ENCODE measurements around the gene VAMP2. TPM values are rescaled to one million over a fixed set of nuclear protein-coding genes. Genes with fewer than 3 reads are reported as not detected.
A peak's percentile ranks its signal among the peaks of the same experiment; 100 is the strongest.

VAMP2 gene
- total and polyA plus RNA-seq, 9 of the 15 experiments (the other 6 are each of a cell fraction or from before 2014, with no cell fraction given), result 2.3 to 31.8 (median 6.0) TPM

DNA sequence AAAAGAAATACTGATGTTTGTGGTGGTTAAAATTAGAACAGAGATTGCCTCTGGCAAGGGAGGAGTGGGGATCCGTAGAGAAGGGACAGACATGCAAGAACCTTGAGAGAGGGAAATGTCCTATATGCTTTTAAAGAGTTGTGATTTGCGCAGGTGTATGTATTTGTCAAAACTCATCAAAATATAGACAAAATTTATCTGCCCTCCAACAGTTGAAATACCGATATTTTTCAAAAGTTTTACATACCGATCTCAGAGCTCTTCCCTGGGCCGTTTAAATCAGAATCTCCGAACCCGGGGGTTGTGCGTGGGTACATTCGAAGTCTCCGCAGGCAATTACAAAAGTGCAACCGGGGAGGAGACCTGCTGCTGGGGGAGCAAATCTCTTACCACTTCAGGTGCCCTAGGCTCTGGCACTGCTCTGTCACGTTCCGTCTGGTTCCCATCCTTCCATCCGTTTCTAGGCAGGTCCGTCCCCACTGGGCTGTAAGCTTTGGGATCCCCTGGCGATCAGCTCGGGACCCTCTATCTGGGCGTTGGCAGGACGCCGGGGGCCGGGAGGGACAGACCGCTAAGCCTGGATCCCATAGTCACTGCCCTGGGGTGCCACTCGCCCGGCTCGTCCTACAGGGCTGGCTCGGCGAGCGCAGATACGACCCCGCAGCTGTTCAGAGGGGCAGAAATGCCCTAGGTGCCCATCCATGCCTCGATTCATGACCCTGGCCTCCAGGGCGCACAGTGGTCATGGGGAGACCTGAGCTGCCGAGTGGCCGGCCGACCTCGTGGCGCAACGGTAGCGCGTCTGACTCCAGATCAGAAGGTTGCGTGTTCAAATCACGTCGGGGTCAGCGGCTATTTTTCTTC, 23.1 kb upstream of the VAMP2 start (continued):
- TF ChIP-seq, protein P1, sequence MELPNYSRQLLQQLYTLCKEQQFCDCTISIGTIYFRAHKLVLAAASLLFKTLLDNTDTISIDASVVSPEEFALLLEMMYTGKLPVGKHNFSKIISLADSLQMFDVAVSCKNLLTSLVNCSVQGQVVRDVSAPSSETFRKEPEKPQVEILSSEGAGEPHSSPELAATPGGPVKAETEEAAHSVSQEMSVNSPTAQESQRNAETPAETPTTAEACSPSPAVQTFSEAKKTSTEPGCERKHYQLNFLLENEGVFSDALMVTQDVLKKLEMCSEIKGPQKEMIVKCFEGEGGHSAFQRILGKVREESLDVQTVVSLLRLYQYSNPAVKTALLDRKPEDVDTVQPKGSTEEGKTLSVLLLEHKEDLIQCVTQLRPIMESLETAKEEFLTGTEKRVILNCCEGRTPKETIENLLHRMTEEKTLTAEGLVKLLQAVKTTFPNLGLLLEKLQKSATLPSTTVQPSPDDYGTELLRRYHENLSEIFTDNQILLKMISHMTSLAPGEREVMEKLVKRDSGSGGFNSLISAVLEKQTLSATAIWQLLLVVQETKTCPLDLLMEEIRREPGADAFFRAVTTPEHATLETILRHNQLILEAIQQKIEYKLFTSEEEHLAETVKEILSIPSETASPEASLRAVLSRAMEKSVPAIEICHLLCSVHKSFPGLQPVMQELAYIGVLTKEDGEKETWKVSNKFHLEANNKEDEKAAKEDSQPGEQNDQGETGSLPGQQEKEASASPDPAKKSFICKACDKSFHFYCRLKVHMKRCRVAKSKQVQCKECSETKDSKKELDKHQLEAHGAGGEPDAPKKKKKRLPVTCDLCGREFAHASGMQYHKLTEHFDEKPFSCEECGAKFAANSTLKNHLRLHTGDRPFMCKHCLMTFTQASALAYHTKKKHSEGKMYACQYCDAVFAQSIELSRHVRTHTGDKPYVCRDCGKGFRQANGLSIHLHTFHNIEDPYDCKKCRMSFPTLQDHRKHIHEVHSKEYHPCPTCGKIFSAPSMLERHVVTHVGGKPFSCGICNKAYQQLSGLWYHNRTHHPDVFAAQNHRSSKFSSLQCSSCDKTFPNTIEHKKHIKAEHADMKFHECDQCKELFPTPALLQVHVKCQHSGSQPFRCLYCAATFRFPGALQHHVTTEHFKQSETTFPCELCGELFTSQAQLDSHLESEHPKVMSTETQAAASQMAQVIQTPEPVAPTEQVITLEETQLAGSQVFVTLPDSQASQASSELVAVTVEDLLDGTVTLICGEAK (IDR thresholded peaks at IDR 0.05), result peak; percentile 80
- TF ChIP-seq, protein P1 (CRISPR knock-in tag; IDR thresholded peaks at IDR 0.05), result no peak
- TF ChIP-seq ELF1 (tag; IDR thresholded peaks at IDR 0.05) (no peak), ZNF644 (tag; IDR thresholded peaks at IDR 0.05; ENCODE audit: low read depth) (no peak), ZBTB1 (CRISPR knock-in tag; IDR thresholded peaks at IDR 0.05; ENCODE audit: borderline replicate concordance, low read depth) (no peak)
- TF ChIP-seq, protein P2, sequence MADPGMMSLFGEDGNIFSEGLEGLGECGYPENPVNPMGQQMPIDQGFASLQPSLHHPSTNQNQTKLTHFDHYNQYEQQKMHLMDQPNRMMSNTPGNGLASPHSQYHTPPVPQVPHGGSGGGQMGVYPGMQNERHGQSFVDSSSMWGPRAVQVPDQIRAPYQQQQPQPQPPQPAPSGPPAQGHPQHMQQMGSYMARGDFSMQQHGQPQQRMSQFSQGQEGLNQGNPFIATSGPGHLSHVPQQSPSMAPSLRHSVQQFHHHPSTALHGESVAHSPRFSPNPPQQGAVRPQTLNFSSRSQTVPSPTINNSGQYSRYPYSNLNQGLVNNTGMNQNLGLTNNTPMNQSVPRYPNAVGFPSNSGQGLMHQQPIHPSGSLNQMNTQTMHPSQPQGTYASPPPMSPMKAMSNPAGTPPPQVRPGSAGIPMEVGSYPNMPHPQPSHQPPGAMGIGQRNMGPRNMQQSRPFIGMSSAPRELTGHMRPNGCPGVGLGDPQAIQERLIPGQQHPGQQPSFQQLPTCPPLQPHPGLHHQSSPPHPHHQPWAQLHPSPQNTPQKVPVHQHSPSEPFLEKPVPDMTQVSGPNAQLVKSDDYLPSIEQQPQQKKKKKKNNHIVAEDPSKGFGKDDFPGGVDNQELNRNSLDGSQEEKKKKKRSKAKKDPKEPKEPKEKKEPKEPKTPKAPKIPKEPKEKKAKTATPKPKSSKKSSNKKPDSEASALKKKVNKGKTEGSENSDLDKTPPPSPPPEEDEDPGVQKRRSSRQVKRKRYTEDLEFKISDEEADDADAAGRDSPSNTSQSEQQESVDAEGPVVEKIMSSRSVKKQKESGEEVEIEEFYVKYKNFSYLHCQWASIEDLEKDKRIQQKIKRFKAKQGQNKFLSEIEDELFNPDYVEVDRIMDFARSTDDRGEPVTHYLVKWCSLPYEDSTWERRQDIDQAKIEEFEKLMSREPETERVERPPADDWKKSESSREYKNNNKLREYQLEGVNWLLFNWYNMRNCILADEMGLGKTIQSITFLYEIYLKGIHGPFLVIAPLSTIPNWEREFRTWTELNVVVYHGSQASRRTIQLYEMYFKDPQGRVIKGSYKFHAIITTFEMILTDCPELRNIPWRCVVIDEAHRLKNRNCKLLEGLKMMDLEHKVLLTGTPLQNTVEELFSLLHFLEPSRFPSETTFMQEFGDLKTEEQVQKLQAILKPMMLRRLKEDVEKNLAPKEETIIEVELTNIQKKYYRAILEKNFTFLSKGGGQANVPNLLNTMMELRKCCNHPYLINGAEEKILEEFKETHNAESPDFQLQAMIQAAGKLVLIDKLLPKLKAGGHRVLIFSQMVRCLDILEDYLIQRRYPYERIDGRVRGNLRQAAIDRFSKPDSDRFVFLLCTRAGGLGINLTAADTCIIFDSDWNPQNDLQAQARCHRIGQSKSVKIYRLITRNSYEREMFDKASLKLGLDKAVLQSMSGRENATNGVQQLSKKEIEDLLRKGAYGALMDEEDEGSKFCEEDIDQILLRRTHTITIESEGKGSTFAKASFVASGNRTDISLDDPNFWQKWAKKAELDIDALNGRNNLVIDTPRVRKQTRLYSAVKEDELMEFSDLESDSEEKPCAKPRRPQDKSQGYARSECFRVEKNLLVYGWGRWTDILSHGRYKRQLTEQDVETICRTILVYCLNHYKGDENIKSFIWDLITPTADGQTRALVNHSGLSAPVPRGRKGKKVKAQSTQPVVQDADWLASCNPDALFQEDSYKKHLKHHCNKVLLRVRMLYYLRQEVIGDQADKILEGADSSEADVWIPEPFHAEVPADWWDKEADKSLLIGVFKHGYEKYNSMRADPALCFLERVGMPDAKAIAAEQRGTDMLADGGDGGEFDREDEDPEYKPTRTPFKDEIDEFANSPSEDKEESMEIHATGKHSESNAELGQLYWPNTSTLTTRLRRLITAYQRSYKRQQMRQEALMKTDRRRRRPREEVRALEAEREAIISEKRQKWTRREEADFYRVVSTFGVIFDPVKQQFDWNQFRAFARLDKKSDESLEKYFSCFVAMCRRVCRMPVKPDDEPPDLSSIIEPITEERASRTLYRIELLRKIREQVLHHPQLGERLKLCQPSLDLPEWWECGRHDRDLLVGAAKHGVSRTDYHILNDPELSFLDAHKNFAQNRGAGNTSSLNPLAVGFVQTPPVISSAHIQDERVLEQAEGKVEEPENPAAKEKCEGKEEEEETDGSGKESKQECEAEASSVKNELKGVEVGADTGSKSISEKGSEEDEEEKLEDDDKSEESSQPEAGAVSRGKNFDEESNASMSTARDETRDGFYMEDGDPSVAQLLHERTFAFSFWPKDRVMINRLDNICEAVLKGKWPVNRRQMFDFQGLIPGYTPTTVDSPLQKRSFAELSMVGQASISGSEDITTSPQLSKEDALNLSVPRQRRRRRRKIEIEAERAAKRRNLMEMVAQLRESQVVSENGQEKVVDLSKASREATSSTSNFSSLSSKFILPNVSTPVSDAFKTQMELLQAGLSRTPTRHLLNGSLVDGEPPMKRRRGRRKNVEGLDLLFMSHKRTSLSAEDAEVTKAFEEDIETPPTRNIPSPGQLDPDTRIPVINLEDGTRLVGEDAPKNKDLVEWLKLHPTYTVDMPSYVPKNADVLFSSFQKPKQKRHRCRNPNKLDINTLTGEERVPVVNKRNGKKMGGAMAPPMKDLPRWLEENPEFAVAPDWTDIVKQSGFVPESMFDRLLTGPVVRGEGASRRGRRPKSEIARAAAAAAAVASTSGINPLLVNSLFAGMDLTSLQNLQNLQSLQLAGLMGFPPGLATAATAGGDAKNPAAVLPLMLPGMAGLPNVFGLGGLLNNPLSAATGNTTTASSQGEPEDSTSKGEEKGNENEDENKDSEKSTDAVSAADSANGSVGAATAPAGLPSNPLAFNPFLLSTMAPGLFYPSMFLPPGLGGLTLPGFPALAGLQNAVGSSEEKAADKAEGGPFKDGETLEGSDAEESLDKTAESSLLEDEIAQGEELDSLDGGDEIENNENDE (IDR thresholded peaks at IDR 0.05; ENCODE audit: low read depth, low read length), result no peak
